ENCODE measurements around the gene ZNF112.
"Not testable (repeated sequence)": the region's sequence is repeated elsewhere in the genome, so short reads cannot be mapped to it uniquely, and the experiment has no call there.

ZNF112 gene

GRCh38 chr19:44356383-44357111, at the start of gene ZNF112:
TSS of gene ZNF112 (minus strand) at chr19:44356680. CDS start at chr19:44340539, 16,141 bp downstream.
- no peak for DNase-seq

- DNase-seq = no peak
Observed at GRCh38 chr19:44401139-44402115, 44.9 kb upstream of the ZNF112 start, which contains the start of gene ZNF285. TSS of gene ZNF285 (minus strand) at chr19:44401608. CDS start at chr19:44397213, 4,395 bp downstream.

- DNase-seq = not testable (repeated sequence)
Observed at GRCh38 chr19:44389268-44389667, 32.8 kb upstream of the ZNF112 start.

- DNase-seq = no peak
Observed at GRCh38 chr19:44374789-44375188, 18.3 kb upstream of the ZNF112 start.

GRCh38 chr19:44371815-44372480, 15.5 kb upstream of the ZNF112 start:
- no peak for DNase-seq

DNA sequence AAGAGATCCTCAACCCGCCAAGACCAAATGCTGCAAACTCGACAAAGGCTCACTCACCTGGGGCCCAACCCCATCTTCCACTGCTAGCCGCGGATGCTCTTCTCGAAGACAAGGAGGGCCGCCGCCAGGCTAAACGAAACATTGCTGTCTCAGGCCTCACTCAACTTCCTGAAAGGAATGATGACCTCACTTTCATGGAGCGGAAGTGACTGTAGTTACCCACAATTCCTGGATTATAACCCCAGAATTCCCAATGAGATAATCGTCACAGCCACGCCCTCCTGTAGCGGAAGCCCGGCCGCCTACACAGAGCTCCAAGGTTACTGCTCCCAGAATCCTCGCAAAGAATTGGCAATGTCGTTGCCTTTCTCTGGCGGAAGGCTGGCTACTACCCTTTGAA, 10.5 kb upstream of the ZNF112 start:
- no peak for DNase-seq

- no peak for DNase-seq
Observed at GRCh38 chr19:44346556-44346955, 9.9 kb downstream of the ZNF112 start.

DNA sequence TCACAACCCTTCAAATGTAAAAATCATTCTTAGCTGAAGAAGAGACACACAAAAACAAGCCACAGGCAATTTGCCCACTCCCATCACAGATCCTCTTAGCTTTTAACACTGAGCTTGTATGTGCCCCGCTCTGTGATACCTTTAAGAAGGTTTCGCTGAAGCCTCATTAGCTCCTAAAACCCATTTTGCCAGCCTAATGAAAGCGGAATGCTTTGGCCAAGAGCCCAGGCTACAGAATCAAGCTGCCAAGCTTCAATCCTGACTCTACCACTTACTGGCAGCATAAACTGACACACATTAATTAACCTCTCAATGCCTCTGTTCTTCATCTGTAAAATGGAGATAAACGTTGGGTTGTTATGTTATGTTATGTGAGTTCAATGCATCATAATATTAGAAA, 10.5 kb downstream of the ZNF112 start:
- no peak for DNase-seq

GRCh38 chr19:44344255-44344654, 12.2 kb downstream of the ZNF112 start:
- no peak for DNase-seq

- DNase-seq = no peak
Observed at GRCh38 chr19:44341794-44342193, 14.7 kb downstream of the ZNF112 start.

GRCh38 chr19:44334639-44335038, 21.8 kb downstream of the ZNF112 start:
- DNase-seq = not testable (repeated sequence)

- no peak for DNase-seq
Observed at GRCh38 chr19:44332145-44332544, 24.3 kb downstream of the ZNF112 start.

DNA sequence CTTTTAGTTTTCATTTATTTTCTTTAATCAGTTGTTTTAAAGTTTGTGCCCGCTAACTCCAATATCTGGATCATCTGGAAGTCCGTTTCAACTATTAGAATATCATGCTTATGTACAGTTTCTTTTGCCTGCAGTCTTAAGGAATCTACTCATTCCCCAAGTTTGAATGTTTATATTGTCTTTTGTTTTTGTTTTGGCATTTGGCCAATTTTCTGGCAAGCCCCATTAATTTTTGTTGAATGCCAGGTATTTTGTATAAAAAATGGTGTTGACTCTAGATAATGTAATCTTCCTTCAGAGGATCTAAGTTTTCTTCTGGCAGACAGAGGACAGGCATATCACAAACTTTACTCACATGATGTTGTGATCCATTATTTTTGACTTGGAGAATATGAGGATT, 40.6 kb downstream of the ZNF112 start:
- DNase-seq = no peak

- DNase-seq = no peak
Observed at GRCh38 chr19:44313231-44313630, 43.2 kb downstream of the ZNF112 start.

GRCh38 chr19:44308011-44308410, 48.5 kb downstream of the ZNF112 start:
- DNase-seq = no peak

- DNase-seq = no peak
Observed at GRCh38 chr19:44306283-44306682, 50.2 kb downstream of the ZNF112 start.

DNA sequence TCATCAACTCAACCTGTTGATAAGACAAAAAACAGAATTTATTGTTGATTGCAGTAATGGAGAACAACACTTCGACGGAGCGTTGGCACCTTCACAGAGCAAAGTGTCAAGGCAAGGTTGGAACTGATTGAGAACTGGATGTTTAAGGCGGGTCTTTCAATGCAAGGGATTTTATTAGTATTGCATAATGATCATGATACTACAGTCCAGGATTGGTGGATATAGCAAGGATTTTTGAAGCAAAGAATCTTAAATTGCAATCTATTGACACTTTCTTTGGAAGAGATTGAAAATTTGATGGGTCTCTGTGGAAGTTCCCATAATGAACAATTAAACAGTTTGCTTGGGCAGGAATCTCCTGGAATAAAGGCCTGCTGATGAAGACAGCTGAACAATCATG, 51.0 kb downstream of the ZNF112 start:
- no peak for DNase-seq

DNA sequence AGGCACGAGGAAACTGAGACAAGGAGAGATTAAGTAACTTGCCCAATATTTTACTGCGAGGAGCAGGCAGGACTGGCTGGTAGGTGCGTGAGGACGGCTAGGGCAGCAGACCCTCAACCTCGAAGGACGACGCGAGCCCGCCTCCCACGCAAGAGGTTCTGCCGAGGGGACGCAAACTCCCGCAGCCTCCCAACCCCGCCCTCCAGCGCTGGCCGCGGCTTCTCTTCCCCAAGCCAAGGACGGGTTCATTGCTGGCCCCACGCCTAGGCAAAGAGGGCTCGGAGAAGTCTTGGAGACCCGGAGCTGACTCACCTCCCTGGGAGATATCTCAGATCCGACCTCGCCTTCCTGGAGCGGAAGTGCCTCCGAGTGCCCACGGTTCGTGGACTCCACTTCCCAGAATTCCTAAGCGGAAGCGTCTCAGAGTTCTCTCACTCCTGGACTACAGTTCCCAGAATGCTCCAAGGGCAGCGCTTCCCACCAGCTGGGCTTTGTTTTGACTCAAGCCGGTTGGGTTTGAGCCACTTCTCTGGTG, 51.8 kb downstream of the ZNF112 start, which contains the start of gene ZNF235:
Gene ZNF235 (minus strand): TSS at position 367 of the 535 bp plus-strand sequence. CDS start 1,621 bp downstream, outside the sequence.
- no peak for DNase-seq

- DNase-seq = no peak
Observed at GRCh38 chr19:44303976-44304568, 52.4 kb downstream of the ZNF112 start.

DNA sequence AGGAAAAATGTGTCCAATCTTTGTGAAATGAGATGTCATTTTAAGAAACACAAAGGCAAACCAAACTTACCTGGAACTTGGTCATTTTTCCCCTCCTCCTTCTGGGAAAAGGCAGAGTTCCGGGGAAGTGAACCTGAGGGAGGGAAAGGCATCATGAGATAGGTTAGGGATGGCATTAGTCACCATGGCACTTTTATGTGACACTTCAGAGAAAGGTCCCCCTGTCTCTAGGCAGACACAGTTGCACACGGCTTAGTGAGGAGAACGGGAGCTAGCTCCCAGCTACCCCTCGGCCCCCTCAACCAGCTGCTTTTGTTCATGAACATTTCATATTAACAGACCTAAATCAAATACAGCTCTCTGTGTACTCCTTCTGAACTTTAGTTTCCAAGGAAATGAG, 53.2 kb downstream of the ZNF112 start:
- DNase-seq = no peak

GRCh38 chr19:44284968-44285367, 71.5 kb downstream of the ZNF112 start:
- no peak for DNase-seq

DNA sequence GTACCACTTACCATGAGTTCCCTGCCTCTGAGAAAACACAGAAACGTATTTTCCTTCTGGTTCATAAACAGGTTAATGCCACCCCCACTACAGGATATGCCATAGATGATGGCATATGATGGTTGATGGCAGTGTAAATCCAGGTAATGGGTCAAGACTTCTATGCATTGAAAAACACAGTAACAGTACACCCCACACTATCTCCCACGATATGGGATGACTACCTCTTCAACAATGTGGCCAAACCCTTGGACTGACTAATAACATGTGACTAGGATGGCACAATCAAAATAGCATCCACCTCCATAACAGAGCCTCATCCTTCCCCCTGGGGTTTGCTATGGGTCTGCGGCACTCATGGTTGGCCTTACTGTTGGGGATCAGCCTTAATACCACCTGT, 73.6 kb downstream of the ZNF112 start:
- DNase-seq = no peak
